Skin of body (tissue), 3 donors: Measurements from ENCODE around the gene MOB4. TPM values are rescaled to one million over a fixed set of nuclear protein-coding genes. Genes with fewer than 3 reads are reported as not detected.
A peak's percentile ranks its signal among the peaks of the same experiment; 100 is the strongest.
"Not testable (repeated sequence)": the region's sequence is repeated elsewhere in the genome, so short reads cannot be mapped to it uniquely, and the experiment has no call there.

Source experiments
- DNase-seq: peaks from one replicate; lab custom pipeline; 2025; lab: John Stamatoyannopoulos, UW
- small RNA-seq: library from RNA; depleted of rRNA; stranded (forward); fragments of <200 nt; gene quantifications from one replicate; pipeline ENCODE3, GENCODE V24; 2014; ENCODE audit warnings: low replicate concordance
- total RNA-seq: library from RNA; depleted of rRNA; stranded (reverse); fragments of >200 nt; gene quantifications from one replicate; pipeline ENCODE4 v1.2.3, GENCODE V29; 2014

Gene MOB4
- total RNA-seq, 1 donor from 2014 or later = 39.4 TPM

GRCh38 chr2:197587255-197587654, 71.4 kb downstream of the MOB4 start:
- not testable (repeated sequence) for DNase-seq

- DNase-seq = no peak
These were observed 75.6 kb downstream of the MOB4 start for GRCh38 chr2:197591339-197592072.

- peak; percentile 92 for DNase-seq
These were observed 80.9 kb downstream of the MOB4 start for GRCh38 chr2:197596766-197597165.

- no peak for DNase-seq
These were observed 81.3 kb downstream of the MOB4 start for GRCh38 chr2:197597166-197597565.

GRCh38 chr2:197598450-197598849, 82.6 kb downstream of the MOB4 start:
- DNase-seq = no peak

- DNase-seq = no peak
These were observed 83.6 kb downstream of the MOB4 start for GRCh38 chr2:197599285-197599965.

GRCh38 chr2:197600306-197600705, 84.4 kb downstream of the MOB4 start:
- no peak for DNase-seq

- DNase-seq = no peak
These were observed 85.9 kb downstream of the MOB4 start for GRCh38 chr2:197601726-197602125.

Small RNA genes within 50 kb of the gene (small RNA-seq; reads per million reads assigned to genes)
- gene AC020550.1 = not detected

Other genes starting within 250 kb of the MOB4 start
- gene ANKRD44, start 205.3 kb upstream of the MOB4 start, total RNA-seq = 21.8 TPM
- 319 TPM for gene SF3B1, start 81.0 kb upstream of the MOB4 start, total RNA-seq
- 21.5 TPM for gene COQ10B, start 62.5 kb upstream of the MOB4 start, total RNA-seq
- gene HSPD1, start 16.2 kb upstream of the MOB4 start, total RNA-seq = 192 TPM
- 80.5 TPM for gene HSPE1, start 15.7 kb upstream of the MOB4 start, total RNA-seq
- gene RFTN2, start 159.5 kb downstream of the MOB4 start, total RNA-seq = 27.1 TPM
- 4.9 TPM for gene MARS2, start 189.3 kb downstream of the MOB4 start, total RNA-seq